Activated T-cell treated with anti-CD3 and anti-CD28 coated beads for 4 hours (primary cell): ENCODE results near the gene UCK1.

ENCODE experiments used
- DNase-seq: peaks from one replicate; pipeline ENCODE4 v3.0.0-alpha.2; 2020

Gene UCK1

GRCh38 chr9:131475111-131475955, 55.7 kb downstream of the UCK1 start:
- no peak for DNase-seq

GRCh38 chr9:131474711-131475110, 56.4 kb downstream of the UCK1 start:
- DNase-seq, result no peak

GRCh38 chr9:131473891-131474290, 57.2 kb downstream of the UCK1 start:
- no peak for DNase-seq
